Panc1 (cell line): Measurements from ENCODE around the gene CXCL16. TPM values are rescaled to one million over a fixed set of nuclear protein-coding genes. Genes with fewer than 3 reads are reported as not detected.

Source experiments
- ATAC-seq: fragments of 200-7000 bp; cut with Tn5 transposase; 2 replicates; pipeline ENCODE4 v1.9.1; 2020; ENCODE audit warnings: mild to moderate bottlenecking, moderate library complexity
- BruUV-seq: library from RNA; stranded (reverse); fragments of 400-500 nt; replicated peaks from 2 replicates; lab custom pipeline; 2021; lab: Mats Ljungman, UMichigan
- CTCF ChIA-PET: fragments of 300-600 bp; sonication (Branson Sonifier 250); formaldehyde crosslinking; loops from one replicate; lab custom pipeline; 2022; ENCODE audit warnings: antibody characterized with exemption; lab: Charles Lee
- POLR2A ChIA-PET: fragments of 300-600 bp; sonication (Branson Sonifier 250); formaldehyde crosslinking; loops from one replicate; lab custom pipeline; 2022; ENCODE audit warnings: antibody characterized with exemption; lab: Charles Lee
- DNase-seq: peaks from one replicate; pipeline ENCODE4 v3.0.0-alpha.2; 2010; ENCODE audit warnings: low read depth, low spot score
- H3K27ac ChIP-seq: 2 replicates; pipeline ENCODE4 v1.5.1; 2011; ENCODE audit warnings: mild to moderate bottlenecking, low read length, inconsistent platforms
- H3K27me3 ChIP-seq: fragments of 200-500 bp; sonication (Bioruptor generic); 2 replicates; pipeline ENCODE4 v1.6.0; 2014; ENCODE audit warnings: low read length, inconsistent platforms; ENCODE audit not compliant: control insufficient read depth, insufficient read depth
- H3K36me3 ChIP-seq: fragments of 200-500 bp; sonication (Bioruptor generic); 2 replicates; pipeline ENCODE4 v1.5.1; 2014; ENCODE audit warnings: inconsistent platforms, mild to moderate bottlenecking, low read length, moderate library complexity; ENCODE audit not compliant: control insufficient read depth, insufficient read depth
- H3K4me1 ChIP-seq: 2 replicates; pipeline ENCODE4 v1.5.1; 2011; ENCODE audit warnings: inconsistent platforms, mild to moderate bottlenecking, low read length, moderate library complexity; ENCODE audit not compliant: control insufficient read depth, insufficient read depth
- H3K4me3 ChIP-seq, 2 experiments: 2 replicates each; pipeline ENCODE4 v1.5.1; 2011 to 2012; ENCODE audit warnings: low read depth in 2 of 2, low read length in 2 of 2, mild to moderate bottlenecking in 2 of 2, inconsistent platforms in 1 of 2, moderate library complexity in 1 of 2
- H3K9me3 ChIP-seq: fragments of 200-500 bp; sonication (Bioruptor generic); 2 replicates; pipeline ENCODE4 v1.5.1; 2014; ENCODE audit warnings: low read depth, mild to moderate bottlenecking, inconsistent platforms, low read length, moderate library complexity; ENCODE audit not compliant: control insufficient read depth, insufficient read depth
- CTCF ChIP-seq: fragments of 450-650 bp; IDR thresholded peaks from 2 replicates; pipeline ENCODE4 v1.5.1; 2017; ENCODE audit warnings: mild to moderate bottlenecking
- POLR2AphosphoS5 ChIP-seq: IDR thresholded peaks from 2 replicates; pipeline ENCODE4 v1.6.1; 2012; ENCODE audit warnings: mild to moderate bottlenecking, low read depth, low read length, moderate library complexity
- REST ChIP-seq, 2 experiments: IDR thresholded peaks; 2 replicates each; pipeline ENCODE4 v1.6.1; 2011 to 2012; ENCODE audit warnings: low read depth in 2 of 2, control low read depth in 1 of 2, low read length in 1 of 2, mild to moderate bottlenecking in 1 of 2, moderate library complexity in 1 of 2; ENCODE audit not compliant: insufficient read depth in 1 of 2
- SIN3A ChIP-seq: IDR thresholded peaks from 2 replicates; pipeline ENCODE4 v1.6.1; 2012; ENCODE audit warnings: low read depth, mild to moderate bottlenecking, low read length, moderate library complexity, borderline replicate concordance; ENCODE audit not compliant: insufficient read depth
- TCF7L2 ChIP-seq: IDR thresholded peaks from 2 replicates; pipeline ENCODE4 v1.6.1; 2011; ENCODE audit warnings: mild to moderate bottlenecking, low read depth, low read length, inconsistent platforms
- in situ Hi-C: cut with HindIII; loops from 2 replicates; pipeline ENCODE4 v1.10.0; 2016; ENCODE audit warnings: low sequenced_read_pairs, low pct_unique_long_range_greater_than_20kb
- intact Hi-C: fragments of 100-400 bp; cut with micrococcal nuclease; formaldehyde crosslinking; loops from one replicate; pipeline ENCODE4 v1.10.0; 2022; ENCODE audit not compliant: unreplicated experiment
- total RNA-seq: library from RNA; stranded (reverse); gene quantifications from one replicate; pipeline ENCODE4 v1.2.1, GENCODE V29; 2021; ENCODE audit not compliant: unreplicated experiment

CXCL16 gene
- total RNA-seq, 1 experiment from 2014 or later = 5.3 TPM

- intact Hi-C loops (no loop called here), in situ Hi-C loops (no loop called here)
- TF ChIP-seq CTCF (no peak), TCF7L2 (no peak)
- peak overlapping the region; percentile 71 for H3K27ac ChIP-seq
- no peaks in the 10 kb centered on the region for H3K9me3 ChIP-seq
- peak overlapping the region; percentile 56 to 60; a peak in 3 of 4 replicates for H3K4me3 ChIP-seq
- H3K36me3 ChIP-seq = no peaks in the 10 kb centered on the region
- no TSS peak for BruUV-seq
- ChIA-PET POLR2A (no interaction called here), CTCF (interaction anchor here (0.6 kb wide), 1 partner anchor 11 kb away, joined by 3 read pairs; no protein-coding TSS in a partner anchor)
- ATAC-seq (no peak), DNase-seq (no peak)
- H3K4me1 ChIP-seq = peaks cover 4% of the 10 kb centered on the region
- no peaks in the 10 kb centered on the region for H3K27me3 ChIP-seq
Observed at GRCh38 chr17:4711661-4712181, 28.0 kb downstream of the CXCL16 start.

GRCh38 chr17:4710693-4711634, 28.8 kb downstream of the CXCL16 start:
- in situ Hi-C loops = no loop called here
- Histone ChIP-seq H3K4me1 (peaks cover 4% of the 10 kb centered on the region), H3K36me3 (no peaks in the 10 kb centered on the region), H3K4me3 (peak overlapping the region; percentile 56 to 60), H3K9me3 (no peaks in the 10 kb centered on the region), H3K27me3 (no peaks in the 10 kb centered on the region), H3K27ac (peak overlapping the region; percentile 71)
- BruUV-seq = no TSS peak
- intact Hi-C loops = no loop called here
- POLR2A ChIA-PET = no interaction called here
- ATAC-seq = no peak
- DNase-seq = no peak
- TF ChIP-seq SIN3A (0 out of 2 replicates have a peak, but pooled peaks have one; percentile 33), CTCF (no peak)
- CTCF ChIA-PET = interaction anchor here (1.0 kb wide), 1 partner anchor 80 kb away, joined by 17 read pairs; no protein-coding TSS in a partner anchor

GRCh38 chr17:4709794-4710692, 29.7 kb downstream of the CXCL16 start, which contains the start of gene ARRB2:
Gene ARRB2 (plus strand): TSS chr17:4710632. CDS start chr17:4710722, 90 bp downstream.
- Histone ChIP-seq H3K9me3 (no peaks in the 10 kb centered on the region), H3K27me3 (no peaks in the 10 kb centered on the region), H3K36me3 (no peaks in the 10 kb centered on the region), H3K4me3 (peak within 1 kb of the TSS; percentile 56 to 60), H3K27ac (peak within 1 kb of the TSS; percentile 71), H3K4me1 (peaks cover 4% of the 10 kb centered on the region)
- ChIA-PET CTCF (interaction anchor here (1.0 kb wide), 1 partner anchor 80 kb away, joined by 17 read pairs; no protein-coding TSS in a partner anchor), POLR2A (no interaction called here)
- DNase-seq = peak; percentile 91
- peak; percentile 95 for ATAC-seq
- BruUV-seq = no TSS peak
- intact Hi-C loops = no loop called here
- in situ Hi-C loops = no loop called here
- TF ChIP-seq CTCF = peak; percentile 78; the same call in 1 of the 2 replicates
- TF ChIP-seq TCF7L2 = no peak
- TF ChIP-seq REST (IDR thresholded peaks at IDR 0.05; ENCODE audit: insufficient read depth in 1 of 2, low read depth in 2 of 2, low read length in 1 of 2) = no peak
- TF ChIP-seq SIN3A = no peak
- TF ChIP-seq POLR2AphosphoS5 = no peak
